ENCODE results near the gene MSH4. TPM values are rescaled to one million over a fixed set of nuclear protein-coding genes. Genes with fewer than 3 reads are reported as not detected.
"Not testable (repeated sequence)": the region's sequence is repeated elsewhere in the genome, so short reads cannot be mapped to it uniquely, and the experiment has no call there.

MSH4 gene
- polyA plus RNA-seq (ENCODE audit: insufficient read length) = 0.60 TPM
- long read RNA-seq, donor 1 = 0 reads
- long read RNA-seq, donor 2 = 0 reads
- long read RNA-seq, donor 3 = 0 reads
- long read RNA-seq, donor 4 = 0 reads
- long read RNA-seq, donor 5 = 0 reads
- long read RNA-seq, donor 6 = 0 reads
- long read RNA-seq, donor 7 = 0 reads
- long read RNA-seq, donor 8 = 0 reads

DNA sequence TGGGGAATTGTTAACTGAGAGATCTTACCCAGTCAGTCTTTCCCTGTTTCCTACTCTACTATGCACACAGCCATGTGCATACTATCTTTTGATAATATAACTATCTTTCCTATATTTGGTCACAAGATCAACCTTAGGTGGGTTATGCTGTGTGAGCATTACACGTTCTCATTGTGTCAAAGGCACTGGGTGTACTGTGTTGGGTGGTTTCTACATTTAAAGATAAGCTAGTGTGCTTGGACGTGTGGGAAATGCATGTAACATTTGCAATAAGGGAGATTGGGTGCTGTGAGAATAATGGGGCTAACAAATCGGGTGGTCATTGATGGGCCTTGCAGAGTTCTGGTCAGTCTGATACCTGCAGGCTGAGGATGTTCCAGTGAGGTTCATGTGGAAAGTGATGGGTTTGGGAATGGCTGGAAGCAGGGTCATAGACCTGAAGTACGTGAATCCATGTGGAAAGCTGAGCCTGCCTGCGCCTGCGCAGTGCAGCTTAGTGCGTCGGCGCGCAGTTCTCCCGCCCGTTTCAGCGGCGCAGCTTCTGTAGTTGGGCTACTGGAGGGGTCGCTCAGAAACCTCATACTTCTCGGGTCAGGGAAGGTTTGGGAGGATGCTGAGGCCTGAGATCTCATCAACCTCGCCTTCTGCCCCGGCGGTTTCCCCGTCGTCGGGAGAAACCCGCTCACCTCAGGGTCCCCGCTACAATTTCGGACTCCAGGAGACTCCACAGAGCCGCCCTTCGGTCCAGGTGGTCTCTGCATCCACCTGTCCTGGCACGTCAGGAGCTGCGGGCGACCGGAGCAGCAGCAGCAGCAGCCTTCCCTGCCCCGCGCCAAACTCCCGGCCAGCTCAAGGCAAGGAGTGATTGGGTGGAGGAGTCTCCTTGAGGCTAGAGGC is at the start of gene MSH4:
Gene MSH4 (plus strand): TSS at position 507 of the 897 bp plus-strand sequence. CDS start 104 bp downstream, at position 611.
- no peak for DNase-seq

- not testable (repeated sequence) for DNase-seq
These were observed 39.5 kb upstream of the MSH4 start for GRCh38 chr1:75757210-75757609.

- DNase-seq = not testable (repeated sequence)
These were observed 38.1 kb upstream of the MSH4 start for GRCh38 chr1:75758543-75758942.

DNA sequence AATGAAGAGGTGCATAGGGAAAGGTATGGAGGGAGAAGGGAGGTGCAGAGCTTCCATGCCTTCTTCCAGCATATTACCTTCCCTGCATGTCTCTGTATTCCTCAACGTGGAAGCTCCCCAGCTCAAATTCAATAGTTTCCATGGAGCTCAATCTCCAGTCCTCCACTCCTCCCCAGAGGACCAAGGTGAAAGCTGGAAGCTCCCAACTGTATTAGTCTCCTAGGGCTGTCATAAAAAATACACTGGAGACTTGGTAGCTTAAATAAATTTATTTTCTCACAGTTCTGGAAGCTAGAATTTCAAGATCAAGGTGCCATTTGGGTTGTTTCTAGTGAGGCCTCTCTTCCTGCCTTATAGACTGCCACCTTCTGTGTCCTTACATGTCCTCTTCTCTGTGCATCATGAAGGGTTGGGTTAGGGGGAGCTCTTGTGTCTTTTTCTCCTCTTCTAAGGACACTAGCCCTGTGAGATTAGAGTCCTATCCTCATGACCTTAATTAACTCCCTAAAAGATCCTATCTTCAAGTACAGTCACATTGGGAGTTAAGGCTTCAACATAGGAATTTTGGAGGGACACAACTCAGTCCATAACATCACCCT is 32.5 kb upstream of the MSH4 start:
- no peak for DNase-seq

GRCh38 chr1:75765697-75766355 is 30.9 kb upstream of the MSH4 start:
- no peak for DNase-seq

GRCh38 chr1:75768016-75768415 is 28.7 kb upstream of the MSH4 start:
- no peak for DNase-seq

- DNase-seq = no peak
These were observed 25.9 kb upstream of the MSH4 start for GRCh38 chr1:75770761-75771160.

DNA sequence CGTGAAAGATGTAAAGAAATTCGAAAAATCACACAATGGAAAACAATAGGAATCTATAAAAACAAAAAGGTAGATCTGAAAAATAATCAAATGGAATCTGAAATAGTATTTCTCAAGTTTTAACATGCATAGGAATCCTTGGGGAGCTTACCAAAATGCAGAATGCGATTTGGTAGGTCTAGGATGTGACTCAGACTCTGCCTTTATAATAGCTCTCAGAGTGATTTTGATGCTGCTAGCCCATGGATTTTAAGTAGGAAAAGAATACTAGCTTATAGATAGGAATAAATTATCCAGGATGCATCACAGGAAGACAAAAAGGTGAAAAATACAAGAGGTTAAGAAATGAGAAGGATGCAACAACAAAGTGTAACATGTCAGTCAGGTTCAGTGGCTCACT is 24.7 kb upstream of the MSH4 start:
- no peak for DNase-seq

- not testable (repeated sequence) for DNase-seq
These were observed 18.9 kb upstream of the MSH4 start for GRCh38 chr1:75777812-75778211.

DNA sequence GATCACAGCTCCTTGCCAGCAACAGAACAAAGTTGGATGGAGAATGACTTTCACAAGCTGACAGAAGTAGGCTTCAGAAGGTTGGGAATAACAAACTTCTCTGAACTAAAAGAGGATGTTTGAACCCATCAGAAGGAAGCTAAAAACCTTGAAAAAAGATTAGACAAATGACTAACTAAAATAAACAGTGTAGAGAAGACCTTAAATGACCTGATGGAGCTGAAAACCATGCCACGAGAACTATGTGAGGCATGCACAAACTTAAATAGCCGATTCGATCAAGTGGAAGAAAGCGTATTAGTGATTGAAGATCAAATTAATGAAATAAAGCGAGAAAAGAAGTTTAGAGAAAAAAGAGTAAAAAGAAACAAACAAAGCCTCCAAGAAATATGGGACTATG is 18.0 kb upstream of the MSH4 start:
- DNase-seq = not testable (repeated sequence)

- not testable (repeated sequence) for DNase-seq
These were observed 16.5 kb upstream of the MSH4 start for GRCh38 chr1:75780183-75780582.

DNA sequence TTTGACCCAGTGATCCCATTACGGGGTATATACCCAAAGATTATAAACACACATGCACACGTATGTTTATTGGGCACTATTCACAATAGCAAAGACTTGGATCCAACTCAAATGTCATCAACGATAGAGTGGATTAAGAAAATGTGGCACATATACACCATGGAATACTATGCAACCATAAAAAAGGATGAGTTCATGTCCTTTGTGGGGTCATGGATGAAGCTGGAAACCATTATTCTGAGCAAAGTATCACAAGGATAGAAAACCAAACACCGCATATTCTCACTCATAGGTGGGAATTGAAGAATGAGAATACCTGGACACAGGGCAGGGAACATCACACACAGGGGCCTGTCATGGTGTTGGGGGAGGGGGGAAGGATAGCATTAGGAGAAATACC is 12.8 kb upstream of the MSH4 start:
- not testable (repeated sequence) for DNase-seq

- DNase-seq = no peak
These were observed 11.2 kb upstream of the MSH4 start for GRCh38 chr1:75785320-75785982.

- DNase-seq = peak; percentile 97
These were observed 10.5 kb upstream of the MSH4 start, which contains the start of gene RABGGTB for GRCh38 chr1:75785983-75786853. TSS of gene RABGGTB (plus strand) at chr1:75786256. CDS start at chr1:75786272, 16 bp downstream.

DNA sequence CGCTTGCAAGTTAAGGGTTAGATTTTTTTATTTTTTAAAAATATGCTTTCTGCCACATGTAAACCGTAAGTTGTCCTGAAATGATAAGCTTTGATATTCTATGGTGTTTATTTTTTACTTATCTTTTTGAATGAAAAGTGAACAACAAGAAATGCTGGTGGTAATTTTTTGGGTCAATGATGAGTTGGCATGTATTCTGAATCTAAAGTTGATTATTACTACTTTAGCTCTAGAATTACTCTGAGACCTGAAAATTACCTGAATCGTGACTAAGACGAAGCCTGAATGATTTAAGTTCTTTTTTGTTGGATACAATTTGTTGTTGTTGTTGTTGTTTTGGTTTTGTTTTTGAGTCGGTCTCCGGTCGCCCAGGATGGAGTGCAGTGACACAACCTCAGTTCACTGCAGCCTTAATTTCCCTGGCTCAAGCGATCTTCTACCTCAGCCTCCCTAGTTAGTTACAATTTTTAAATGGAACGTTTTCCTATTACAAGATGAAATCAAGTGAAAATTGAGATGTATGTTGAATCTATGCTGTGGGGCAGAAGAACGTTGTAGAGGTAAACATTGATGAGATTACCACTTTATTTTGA is 9.7 kb upstream of the MSH4 start:
- no peak for DNase-seq

- DNase-seq = no peak
These were observed 9.2 kb upstream of the MSH4 start for GRCh38 chr1:75787524-75787923.

- no peak for DNase-seq
These were observed 6.7 kb upstream of the MSH4 start for GRCh38 chr1:75789988-75790387.

- no peak for DNase-seq
These were observed 5.7 kb upstream of the MSH4 start for GRCh38 chr1:75791022-75791421.

DNA sequence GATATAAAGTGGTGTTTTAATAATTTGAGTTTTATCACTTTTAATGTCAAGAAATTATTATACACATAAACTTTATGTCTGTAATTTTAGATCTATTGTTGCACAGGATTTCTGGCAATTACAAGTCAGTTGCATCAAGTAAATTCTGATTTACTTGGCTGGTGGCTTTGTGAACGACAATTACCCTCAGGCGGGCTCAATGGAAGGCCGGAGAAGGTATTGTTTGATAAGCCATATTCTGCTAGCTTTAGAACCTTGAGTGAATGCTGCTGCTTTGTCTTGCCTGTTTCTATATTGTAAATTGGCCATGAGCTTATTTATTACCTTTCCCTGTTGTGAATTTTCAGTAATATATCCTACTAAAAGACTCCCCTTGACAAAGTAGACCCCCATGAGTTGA is 4.6 kb upstream of the MSH4 start:
- DNase-seq = no peak

DNA sequence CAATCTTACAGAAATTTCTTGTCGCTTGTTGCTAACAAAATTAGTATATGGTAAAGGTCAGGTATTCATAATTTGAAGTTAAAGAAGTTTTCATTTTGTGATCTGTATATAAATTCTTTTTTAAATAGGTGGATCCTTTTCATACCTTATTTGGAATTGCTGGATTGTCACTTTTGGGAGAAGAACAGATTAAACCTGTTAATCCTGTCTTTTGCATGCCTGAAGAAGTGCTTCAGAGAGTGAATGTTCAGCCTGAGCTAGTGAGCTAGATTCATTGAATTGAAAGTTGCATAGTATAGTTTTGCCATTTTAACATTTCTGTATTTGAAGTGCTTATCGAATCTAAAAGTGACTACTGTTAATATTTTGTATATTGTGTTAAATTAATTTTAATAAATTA is 2.3 kb upstream of the MSH4 start:
- no peak for DNase-seq

All from left kidney (tissue), 8 donors.